ENCODE measurements around the gene PPA1. TPM values are rescaled to one million over a fixed set of nuclear protein-coding genes. Genes with fewer than 3 reads are reported as not detected.

PPA1 gene
- total RNA-seq, 1 experiment from 2014 or later, result 180 TPM

- ChIA-PET CTCF (interaction anchor here (1.0 to 7.2 kb wide), 20 partner anchors 10 to 293 kb away, joined by 4 to 177 read pairs (median 13); partner anchors contain the start of genes PPA1 and TYSND1), POLR2A (no interaction called here)
- ATAC-seq (no peak), DNase-seq (ENCODE audit: low spot score) (no peak)
- Mint-ChIP-seq H3K27me3 (ENCODE audit: low read depth) (peaks cover 9% of the 10 kb centered on the region), H3K4me1 (no peaks in the 10 kb centered on the region; the same call in 1 of the 2 replicates), H3K4me3 (no peak overlapping the region), H3K27ac (no peak overlapping the region), H3K9me3 (peaks cover 14% of the 10 kb centered on the region), H3K36me3 (no peaks in the 10 kb centered on the region)
- no peak for TF ChIP-seq E2F5 (CRISPR knock-in tag; IDR thresholded peaks at IDR 0.05)
- no peak for TF ChIP-seq ZNF263 (CRISPR knock-in tag; IDR thresholded peaks at IDR 0.05; ENCODE audit: low read depth)
- no peak for TF ChIP-seq PREB (CRISPR knock-in tag; IDR thresholded peaks at IDR 0.05; ENCODE audit: borderline replicate concordance)
- no peak for TF ChIP-seq HMGA2 (CRISPR knock-in tag; IDR thresholded peaks at IDR 0.05)
- TF ChIP-seq, protein P1, sequence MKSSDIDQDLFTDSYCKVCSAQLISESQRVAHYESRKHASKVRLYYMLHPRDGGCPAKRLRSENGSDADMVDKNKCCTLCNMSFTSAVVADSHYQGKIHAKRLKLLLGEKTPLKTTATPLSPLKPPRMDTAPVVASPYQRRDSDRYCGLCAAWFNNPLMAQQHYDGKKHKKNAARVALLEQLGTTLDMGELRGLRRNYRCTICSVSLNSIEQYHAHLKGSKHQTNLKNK (CRISPR knock-in tag; IDR thresholded peaks at IDR 0.05), result no peak
- TF ChIP-seq ELF4 (CRISPR knock-in tag; IDR thresholded peaks at IDR 0.05; ENCODE audit: low read depth), result no peak
- TF ChIP-seq NR2C2 (CRISPR knock-in tag; IDR thresholded peaks at IDR 0.05), result no peak
- no peak for TF ChIP-seq ZNF317 (CRISPR knock-in tag; IDR thresholded peaks at IDR 0.05; ENCODE audit: borderline replicate concordance, low read depth)
- no peak for TF ChIP-seq RORB (CRISPR knock-in tag; IDR thresholded peaks at IDR 0.05)
- no peak for TF ChIP-seq FOXK1 (CRISPR knock-in tag; IDR thresholded peaks at IDR 0.05)
- TF ChIP-seq TEAD4 (CRISPR knock-in tag; IDR thresholded peaks at IDR 0.05), result no peak
- no peak for TF ChIP-seq ESRRA (CRISPR knock-in tag; IDR thresholded peaks at IDR 0.05; ENCODE audit: borderline replicate concordance)
- TF ChIP-seq SMAD3 (CRISPR knock-in tag; IDR thresholded peaks at IDR 0.05; ENCODE audit: borderline replicate concordance), result no peak
- no peak for TF ChIP-seq ZNF425 (CRISPR knock-in tag; conservative IDR thresholded peaks at IDR 0.05)
- TF ChIP-seq KAT7 (CRISPR knock-in tag; IDR thresholded peaks at IDR 0.05; ENCODE audit: borderline replicate concordance), result no peak
- no peak for TF ChIP-seq USF2 (CRISPR knock-in tag; IDR thresholded peaks at IDR 0.05)
- TF ChIP-seq, protein P2, sequence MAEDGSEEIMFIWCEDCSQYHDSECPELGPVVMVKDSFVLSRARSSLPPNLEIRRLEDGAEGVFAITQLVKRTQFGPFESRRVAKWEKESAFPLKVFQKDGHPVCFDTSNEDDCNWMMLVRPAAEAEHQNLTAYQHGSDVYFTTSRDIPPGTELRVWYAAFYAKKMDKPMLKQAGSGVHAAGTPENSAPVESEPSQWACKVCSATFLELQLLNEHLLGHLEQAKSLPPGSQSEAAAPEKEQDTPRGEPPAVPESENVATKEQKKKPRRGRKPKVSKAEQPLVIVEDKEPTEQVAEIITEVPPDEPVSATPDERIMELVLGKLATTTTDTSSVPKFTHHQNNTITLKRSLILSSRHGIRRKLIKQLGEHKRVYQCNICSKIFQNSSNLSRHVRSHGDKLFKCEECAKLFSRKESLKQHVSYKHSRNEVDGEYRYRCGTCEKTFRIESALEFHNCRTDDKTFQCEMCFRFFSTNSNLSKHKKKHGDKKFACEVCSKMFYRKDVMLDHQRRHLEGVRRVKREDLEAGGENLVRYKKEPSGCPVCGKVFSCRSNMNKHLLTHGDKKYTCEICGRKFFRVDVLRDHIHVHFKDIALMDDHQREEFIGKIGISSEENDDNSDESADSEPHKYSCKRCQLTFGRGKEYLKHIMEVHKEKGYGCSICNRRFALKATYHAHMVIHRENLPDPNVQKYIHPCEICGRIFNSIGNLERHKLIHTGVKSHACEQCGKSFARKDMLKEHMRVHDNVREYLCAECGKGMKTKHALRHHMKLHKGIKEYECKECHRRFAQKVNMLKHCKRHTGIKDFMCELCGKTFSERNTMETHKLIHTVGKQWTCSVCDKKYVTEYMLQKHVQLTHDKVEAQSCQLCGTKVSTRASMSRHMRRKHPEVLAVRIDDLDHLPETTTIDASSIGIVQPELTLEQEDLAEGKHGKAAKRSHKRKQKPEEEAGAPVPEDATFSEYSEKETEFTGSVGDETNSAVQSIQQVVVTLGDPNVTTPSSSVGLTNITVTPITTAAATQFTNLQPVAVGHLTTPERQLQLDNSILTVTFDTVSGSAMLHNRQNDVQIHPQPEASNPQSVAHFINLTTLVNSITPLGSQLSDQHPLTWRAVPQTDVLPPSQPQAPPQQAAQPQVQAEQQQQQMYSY (CRISPR knock-in tag; IDR thresholded peaks at IDR 0.05), result no peak
- TF ChIP-seq ZNF121 (CRISPR knock-in tag; IDR thresholded peaks at IDR 0.05), result no peak
- no peak for TF ChIP-seq ATF2 (CRISPR knock-in tag; IDR thresholded peaks at IDR 0.05; ENCODE audit: borderline replicate concordance, low read depth)
Measured at GRCh38 chr10:70266056-70266455, 32.8 kb upstream of the PPA1 start.
